T-cell (primary cell): ENCODE data around the gene APOOL. TPM values are rescaled to one million over a fixed set of nuclear protein-coding genes. Genes with fewer than 3 reads are reported as not detected.

ENCODE experiments used
- ATAC-seq, 4 experiments: fragments of 200-7000 bp in 3 of 4; fragments of 150-1000 bp in 1 of 4; cut with Tn5 transposase; replicated peaks in 1 of 4; 1 replicate in 3 of 4; 2 replicates in 1 of 4; pipeline ENCODE4 v1.10.0; 2021; ENCODE audit warnings: moderate library complexity in 3 of 4, mild to moderate bottlenecking in 2 of 4, moderate number of reproducible peaks in 1 of 4
- CTCF ChIA-PET, 2 donors: fragments of 300-600 bp; sonication (Branson Sonifier 250); formaldehyde crosslinking; loops; one replicate each; lab custom pipeline; 2022; ENCODE audit warnings: antibody characterized with exemption in 2 of 2; lab: Charles Lee
- POLR2A ChIA-PET, 2 donors: fragments of 300-600 bp; sonication (Branson Sonifier 250); formaldehyde crosslinking; loops; one replicate each; lab custom pipeline; 2022; ENCODE audit warnings: antibody characterized with exemption in 2 of 2; lab: Charles Lee
- DNase-seq, 35 experiments: peaks; one replicate each; pipeline versions ENCODE4 v3.0.0 to v3.0.0-alpha.2; 2013 to 2023
- H3K27ac ChIP-seq: one replicate; pipeline ENCODE4 v1.5.1; 2013; ENCODE audit warnings: low read length
- H3K27me3 ChIP-seq, 2 experiments: replicated peaks in 1 of 2; 1 replicate in 1 of 2; 2 replicates in 1 of 2; pipeline versions ENCODE4 v1.6.1 to v1.7.0; 2013; ENCODE audit warnings: low read length in 1 of 2, mixed read lengths in 1 of 2; ENCODE audit not compliant: control insufficient read depth in 2 of 2, insufficient read depth in 2 of 2; ENCODE audit errors: extremely low read depth in 1 of 2
- H3K36me3 ChIP-seq, 2 donors: 1 replicate in 1 of 2; 2 replicates in 1 of 2; pipeline versions ENCODE4 v1.6.1 to v1.7.0; 2013; ENCODE audit warnings: low read length in 1 of 2; ENCODE audit not compliant: control insufficient read depth in 2 of 2, insufficient read depth in 1 of 2; ENCODE audit errors: extremely low read depth in 1 of 2
- H3K4me1 ChIP-seq, 2 experiments: 1 replicate in 1 of 2; 2 replicates in 1 of 2; pipeline versions ENCODE4 v1.6.1 to v1.7.0; 2013; ENCODE audit warnings: low read length in 2 of 2, mixed read lengths in 1 of 2; ENCODE audit not compliant: insufficient read depth in 2 of 2, control insufficient read depth in 1 of 2; ENCODE audit errors: extremely low read depth in 1 of 2
- H3K4me3 ChIP-seq, 2 donors: 1 replicate in 1 of 2; 2 replicates in 1 of 2; pipeline versions ENCODE4 v1.5.1 to v1.7.0; 2013; ENCODE audit warnings: mild to moderate bottlenecking in 2 of 2, low read length in 1 of 2, moderate library complexity in 1 of 2; ENCODE audit not compliant: control insufficient read depth in 1 of 2; ENCODE audit errors: extremely low read depth in 1 of 2
- H3K9me3 ChIP-seq: 2 replicates; pipeline ENCODE4 v1.7.0; 2013
- H3K27ac Mint-ChIP-seq, 2 donors: one replicate each; pipeline ENCODE4 v1.8.0; 2020 to 2021; ENCODE audit warnings: mild to moderate bottlenecking in 2 of 2, mixed read lengths in 2 of 2
- H3K27me3 Mint-ChIP-seq, 2 donors: one replicate each; pipeline ENCODE4 v1.8.0; 2021 to 2022; ENCODE audit warnings: mixed read lengths in 2 of 2
- H3K36me3 Mint-ChIP-seq: one replicate; pipeline ENCODE4 v1.8.0; 2021; ENCODE audit warnings: mixed read lengths
- H3K4me1 Mint-ChIP-seq, 3 donors: one replicate each; pipeline ENCODE4 v1.8.0; 2020 to 2022; ENCODE audit warnings: mixed read lengths in 3 of 3, mild to moderate bottlenecking in 1 of 3
- H3K4me3 Mint-ChIP-seq, 3 donors: one replicate each; pipeline ENCODE4 v1.8.0; 2020 to 2022; ENCODE audit warnings: mild to moderate bottlenecking in 3 of 3, mixed read lengths in 3 of 3, moderate library complexity in 3 of 3
- H3K9me3 Mint-ChIP-seq, 3 donors: one replicate each; pipeline ENCODE4 v1.8.0; 2020 to 2022; ENCODE audit warnings: mixed read lengths in 3 of 3
- WGBS: methylation state at CpG from one replicate; pipeline ENCODE4 v1.1.5; 2013; ENCODE audit warnings: missing lambda C conversion rate; ENCODE audit not compliant: insufficient coverage; 5-methylcytosine and 5-hydroxymethylcytosine counted together
- total RNA-seq, 35 experiments: library from RNA in 6 of 35; stranded (reverse) in 6 of 35; fragments of 120-200 nt in 1 of 35; gene quantifications; one replicate each; pipeline versions ENCODE4 v1.2.1 to v1.2.4 and lab custom pipeline; 2013 to 2026

The APOOL gene
- total RNA-seq, 5 donors from 2014 or later (not counting 1 experiment from before 2014, with no cell fraction given), result 8.5 to 11.7 (median 9.2) TPM

GRCh38 chrX:85024562-85024961 lies 20.9 kb downstream of the APOOL start:
- H3K9me3 ChIP-seq, result no peaks in the 10 kb centered on the region
- H3K27ac ChIP-seq, result no peak overlapping the region
- Mint-ChIP-seq H3K36me3 (peaks cover 29% of the 10 kb centered on the region), H3K9me3 (peaks cover 0 to 4% (median 0%) of the 10 kb centered on the region in 3 donors), H3K4me1 (peaks cover 0 to 4% (median 2%) of the 10 kb centered on the region in 3 donors), H3K27ac (no peak overlapping the region), H3K4me3 (no peak overlapping the region), H3K27me3 (no peaks in the 10 kb centered on the region)
- H3K36me3 ChIP-seq, result no peaks in the 10 kb centered on the region
- no peaks in the 10 kb centered on the region for H3K27me3 ChIP-seq
- H3K4me1 ChIP-seq, result no peaks in the 10 kb centered on the region
- H3K4me3 ChIP-seq, result no peak overlapping the region
- ChIA-PET CTCF (no interaction called here), POLR2A (no interaction called here)
- no peak for DNase-seq
- ATAC-seq, result no peak
- no CpG with 5 or more reads among the region's 3 CpGs for WGBS

- H3K4me1 Mint-ChIP-seq, result peaks cover 0 to 7% (median 6%) of the 10 kb centered on the region in 3 donors
- ATAC-seq (no peak), DNase-seq (no peak)
- Histone ChIP-seq H3K4me1 (no peaks in the 10 kb centered on the region), H3K27ac (no peak overlapping the region), H3K27me3 (no peaks in the 10 kb centered on the region), H3K9me3 (no peaks in the 10 kb centered on the region), H3K4me3 (no peak overlapping the region), H3K36me3 (no peaks in the 10 kb centered on the region)
- POLR2A ChIA-PET, result no interaction called here
- CTCF ChIA-PET, result no interaction called here
- H3K27me3 Mint-ChIP-seq, result no peaks in the 10 kb centered on the region
- no peak overlapping the region for H3K4me3 Mint-ChIP-seq
- peaks cover 28% of the 10 kb centered on the region for H3K36me3 Mint-ChIP-seq
- H3K9me3 Mint-ChIP-seq, result peaks cover 0 to 4% (median 0%) of the 10 kb centered on the region in 3 donors
- no peak overlapping the region for H3K27ac Mint-ChIP-seq
Observed at GRCh38 chrX:85026170-85026569, 22.5 kb downstream of the APOOL start.

- ChIA-PET CTCF (no interaction called here), POLR2A (no interaction called here)
- H3K4me3 Mint-ChIP-seq, result no peak overlapping the region
- DNase-seq, result no peak
- Histone ChIP-seq H3K27ac (no peak overlapping the region), H3K36me3 (no peaks in the 10 kb centered on the region), H3K27me3 (no peaks in the 10 kb centered on the region), H3K4me3 (no peak overlapping the region), H3K4me1 (no peaks in the 10 kb centered on the region), H3K9me3 (no peaks in the 10 kb centered on the region)
- peaks cover 0 to 4% (median 0%) of the 10 kb centered on the region in 3 donors for H3K9me3 Mint-ChIP-seq
- H3K4me1 Mint-ChIP-seq, result peaks cover 0 to 6% (median 5%) of the 10 kb centered on the region in 3 donors
- no peak overlapping the region for H3K27ac Mint-ChIP-seq
- H3K27me3 Mint-ChIP-seq, result no peaks in the 10 kb centered on the region
- peaks cover 18% of the 10 kb centered on the region for H3K36me3 Mint-ChIP-seq
- ATAC-seq, result no peak
Observed at GRCh38 chrX:85029043-85029442, 25.4 kb downstream of the APOOL start.

GRCh38 chrX:85031505-85031904 lies 27.8 kb downstream of the APOOL start:
- Histone ChIP-seq H3K27ac (no peak overlapping the region), H3K9me3 (no peaks in the 10 kb centered on the region), H3K4me3 (no peak overlapping the region), H3K4me1 (no peaks in the 10 kb centered on the region), H3K27me3 (no peaks in the 10 kb centered on the region), H3K36me3 (no peaks in the 10 kb centered on the region)
- Mint-ChIP-seq H3K9me3 (peaks cover 0 to 4% (median 0%) of the 10 kb centered on the region in 3 donors), H3K36me3 (peaks cover 11% of the 10 kb centered on the region), H3K27me3 (no peaks in the 10 kb centered on the region), H3K27ac (no peak overlapping the region), H3K4me1 (peaks cover 7 to 13% (median 12%) of the 10 kb centered on the region in 3 donors), H3K4me3 (no peak overlapping the region)
- DNase-seq (no peak), ATAC-seq (no peak)
- WGBS, result no CpG with 5 or more reads among the region's 2 CpGs
- ChIA-PET POLR2A (no interaction called here), CTCF (interaction anchor here in 1 of 2 donors (0.7 kb wide), 1 partner anchor 17 kb away, joined by 3 read pairs; no protein-coding TSS in a partner anchor)

GRCh38 chrX:85037114-85037513 lies 33.4 kb downstream of the APOOL start:
- Mint-ChIP-seq H3K36me3 (peaks cover 19% of the 10 kb centered on the region), H3K4me1 (peaks cover 13 to 19% (median 18%) of the 10 kb centered on the region in 3 donors), H3K27me3 (peaks cover 0 to 5% of the 10 kb centered on the region in 2 donors), H3K9me3 (peaks cover 0 to 20% (median 2%) of the 10 kb centered on the region in 3 donors), H3K4me3 (no peak overlapping the region), H3K27ac (no peak overlapping the region)
- Histone ChIP-seq H3K36me3 (no peaks in the 10 kb centered on the region), H3K27me3 (no peaks in the 10 kb centered on the region), H3K27ac (no peak overlapping the region), H3K4me1 (no peaks in the 10 kb centered on the region), H3K9me3 (no peaks in the 10 kb centered on the region), H3K4me3 (no peak overlapping the region)
- no CpG with 5 or more reads among the region's 3 CpGs for WGBS
- CTCF ChIA-PET, result interaction anchor here in 1 of 2 donors (0.7 kb wide), 1 partner anchor 11 kb away, joined by 4 read pairs; no protein-coding TSS in a partner anchor
- POLR2A ChIA-PET, result no interaction called here
- DNase-seq (no peak), ATAC-seq (no peak)

GRCh38 chrX:85051627-85052026 lies 48.0 kb downstream of the APOOL start:
- H3K4me1 Mint-ChIP-seq, result no peaks in the 10 kb centered on the region
- no peaks in the 10 kb centered on the region for H3K4me1 ChIP-seq
- ChIA-PET CTCF (no interaction called here), POLR2A (no interaction called here)
- no peaks in the 10 kb centered on the region for H3K27me3 ChIP-seq
- H3K27ac ChIP-seq, result no peak overlapping the region
- no peaks in the 10 kb centered on the region for H3K9me3 Mint-ChIP-seq
- H3K36me3 Mint-ChIP-seq, result peaks cover 5% of the 10 kb centered on the region
- H3K27ac Mint-ChIP-seq, result no peak overlapping the region
- DNase-seq (no peak), ATAC-seq (no peak)
- H3K9me3 ChIP-seq, result no peaks in the 10 kb centered on the region
- WGBS, result 100% methylated on average over 1 of the region's 1 CpG
- no peaks in the 10 kb centered on the region for H3K27me3 Mint-ChIP-seq
- no peaks in the 10 kb centered on the region for H3K36me3 ChIP-seq
- H3K4me3 Mint-ChIP-seq, result no peak overlapping the region
- no peak overlapping the region for H3K4me3 ChIP-seq

- peaks cover 4% of the 10 kb centered on the region for H3K36me3 Mint-ChIP-seq
- ATAC-seq (no peak), DNase-seq (no peak)
- no peaks in the 10 kb centered on the region for H3K4me1 Mint-ChIP-seq
- H3K36me3 ChIP-seq, result no peaks in the 10 kb centered on the region
- H3K27me3 Mint-ChIP-seq, result no peaks in the 10 kb centered on the region
- H3K27ac Mint-ChIP-seq, result no peak overlapping the region
- no CpG with 5 or more reads among the region's 3 CpGs for WGBS
- no peak overlapping the region for H3K27ac ChIP-seq
- H3K27me3 ChIP-seq, result no peaks in the 10 kb centered on the region
- H3K9me3 ChIP-seq, result no peaks in the 10 kb centered on the region
- CTCF ChIA-PET, result no interaction called here
- H3K9me3 Mint-ChIP-seq, result no peaks in the 10 kb centered on the region
- POLR2A ChIA-PET, result no interaction called here
- no peak overlapping the region for H3K4me3 ChIP-seq
- H3K4me3 Mint-ChIP-seq, result no peak overlapping the region
- H3K4me1 ChIP-seq, result no peaks in the 10 kb centered on the region
Observed at GRCh38 chrX:85052205-85052604, 48.5 kb downstream of the APOOL start.
